H1 (cell line): ENCODE data around the gene FAM161A. TPM values are rescaled to one million over a fixed set of nuclear protein-coding genes. Genes with fewer than 3 reads are reported as not detected.

Experiments
- CTCF ChIA-PET: fragments of 300-600 bp; sonication (Branson Sonifier 250); formaldehyde crosslinking; loops from one replicate; lab custom pipeline; 2021; ENCODE audit not compliant: partially characterized antibody; lab: Charles Lee
- POLR2A ChIA-PET: fragments of 300-600 bp; sonication (Branson Sonifier 250); formaldehyde crosslinking; loops from one replicate; lab custom pipeline; 2021; ENCODE audit warnings: inconsistent platforms; ENCODE audit not compliant: partially characterized antibody; lab: Charles Lee
- DNase-seq, 2 experiments: peaks; one replicate each; pipeline versions ENCODE4 v3.0.0 to v3.0.0-alpha.2; 2010 to 2022; ENCODE audit warnings: low spot score in 2 of 2, low read depth in 1 of 2, mixed read lengths in 1 of 2
- FAIRE-seq: peaks from 2 replicates; lab custom pipeline; 2011; peaks lifted over from hg19 to GRCh38; lab: Jason Lieb, UNC
- H2AFZ ChIP-seq: 2 replicates; pipeline ENCODE4 v1.8.1; 2012; ENCODE audit warnings: low read length, inconsistent platforms
- H2AK5ac ChIP-seq: 2 replicates; pipeline ENCODE4 v1.6.1; 2013; ENCODE audit warnings: low read depth, low read length
- H2BK120ac ChIP-seq: replicated peaks from 2 replicates; pipeline ENCODE3; 2013; ENCODE audit warnings: low read depth, low read length, inconsistent platforms
- H2BK12ac ChIP-seq: 2 replicates; pipeline ENCODE4 v1.6.1; 2013; ENCODE audit warnings: low read depth, low read length
- H2BK15ac ChIP-seq: 2 replicates; pipeline ENCODE4 v1.6.1; 2013; ENCODE audit warnings: low read length
- H2BK20ac ChIP-seq: 2 replicates; pipeline ENCODE4 v1.6.1; 2013; ENCODE audit warnings: low read length
- H2BK5ac ChIP-seq: 2 replicates; pipeline ENCODE4 v1.6.1; 2013; ENCODE audit warnings: low read depth, low read length
- H3K14ac ChIP-seq: 2 replicates; pipeline ENCODE4 v1.6.1; 2013; ENCODE audit warnings: inconsistent platforms; ENCODE audit not compliant: insufficient read length
- H3K18ac ChIP-seq: 2 replicates; pipeline ENCODE4 v1.6.1; 2013; ENCODE audit warnings: low read length; ENCODE audit errors: extremely low read depth
- H3K23ac ChIP-seq: 2 replicates; pipeline ENCODE4 v1.6.1; 2013; ENCODE audit warnings: inconsistent platforms; ENCODE audit not compliant: insufficient read length
- H3K23me2 ChIP-seq: 2 replicates; pipeline ENCODE4 v1.6.1; 2013; ENCODE audit warnings: low read depth, low read length
- H3K27ac ChIP-seq: 2 replicates; pipeline ENCODE4 v1.6.1; 2011; ENCODE audit warnings: low read depth, low read length, inconsistent platforms
- H3K27me3 ChIP-seq, 4 experiments: replicated peaks in 1 of 4; 1 replicate in 1 of 4; 2 replicates in 3 of 4; pipeline versions ENCODE4 v1.6.1 to v1.8.1; 2011 to 2013; ENCODE audit warnings: low read length in 3 of 4, mild to moderate bottlenecking in 3 of 4, inconsistent platforms in 2 of 4, mixed read lengths in 2 of 4, moderate library complexity in 1 of 4; ENCODE audit not compliant: control insufficient read depth in 3 of 4, insufficient read depth in 3 of 4; ENCODE audit errors: extremely low read depth in 1 of 4
- H3K36me3 ChIP-seq, 4 experiments: 2 replicates each; pipeline versions ENCODE4 v1.6.1 to v1.8.1; 2011 to 2013; ENCODE audit warnings: mild to moderate bottlenecking in 4 of 4, low read length in 3 of 4, moderate library complexity in 2 of 4, control low read depth in 1 of 4, inconsistent platforms in 1 of 4; ENCODE audit not compliant: insufficient read depth in 4 of 4, control insufficient read depth in 2 of 4
- H3K4ac ChIP-seq: replicated peaks from 2 replicates; pipeline ENCODE3; 2013; ENCODE audit warnings: low read length, low read depth, mixed read lengths, inconsistent platforms; ENCODE audit not compliant: insufficient read length
- H3K4me1 ChIP-seq, 4 experiments: replicated peaks in 1 of 4; 1 replicate in 1 of 4; 2 replicates in 3 of 4; pipeline versions ENCODE4 v1.6.1 to v1.8.1; 2011 to 2013; ENCODE audit warnings: low read length in 3 of 4, inconsistent platforms in 2 of 4, mixed read lengths in 1 of 4; ENCODE audit not compliant: insufficient read depth in 4 of 4, control insufficient read depth in 3 of 4
- H3K4me2 ChIP-seq, 2 experiments: 2 replicates each; pipeline versions ENCODE4 v1.6.1 to v1.8.1; 2011 to 2013; ENCODE audit warnings: low read depth in 2 of 2, low read length in 2 of 2, control low read depth in 1 of 2, inconsistent platforms in 1 of 2, mild to moderate bottlenecking in 1 of 2; ENCODE audit not compliant: insufficient read depth in 1 of 2
- H3K4me3 ChIP-seq, 4 experiments: fragments of 200-600, 300-600 bp in 1 of 4; sonication (generic), shearing (Covaris generic), sonication (Bioruptor Twin) in 1 of 4; 2 replicates each; pipeline versions ENCODE4 v1.5.1 to v1.8.1; 2011 to 2016; ENCODE audit warnings: low read length in 4 of 4, low read depth in 3 of 4, control low read depth in 2 of 4, inconsistent platforms in 2 of 4, mild to moderate bottlenecking in 2 of 4, mixed read lengths in 1 of 4, moderate library complexity in 1 of 4; ENCODE audit not compliant: insufficient read depth in 2 of 4; ENCODE audit errors: extremely low read depth in 1 of 4
- H3K56ac ChIP-seq: replicated peaks from 2 replicates; pipeline ENCODE3; 2013; ENCODE audit warnings: low read depth, mild to moderate bottlenecking, mixed read lengths, low read length, inconsistent platforms; ENCODE audit not compliant: insufficient read length
- H3K79me1 ChIP-seq: 2 replicates; pipeline ENCODE4 v1.6.1; 2013; ENCODE audit warnings: low read depth, low read length, control low read depth
- H3K79me2 ChIP-seq, 2 experiments: 2 replicates each; pipeline versions ENCODE4 v1.6.1 to v1.8.1; 2012 to 2013; ENCODE audit warnings: low read length in 2 of 2, mild to moderate bottlenecking in 2 of 2, inconsistent platforms in 1 of 2; ENCODE audit not compliant: insufficient read depth in 2 of 2, control insufficient read depth in 1 of 2
- H3K9ac ChIP-seq, 4 experiments: replicated peaks in 1 of 4; 1 replicate in 1 of 4; 2 replicates in 3 of 4; pipeline versions ENCODE4 v1.6.1 to v1.8.1; 2011 to 2013; ENCODE audit warnings: low read depth in 3 of 4, low read length in 3 of 4, control low read depth in 2 of 4, mild to moderate bottlenecking in 2 of 4, moderate library complexity in 2 of 4, inconsistent platforms in 1 of 4; ENCODE audit errors: extremely low read depth in 1 of 4
- H3K9me3 ChIP-seq, 2 experiments: 2 replicates each; pipeline versions ENCODE4 v1.6.1 to v1.8.1; 2012 to 2013; ENCODE audit warnings: mild to moderate bottlenecking in 2 of 2, moderate library complexity in 2 of 2, control low read depth in 1 of 2, inconsistent platforms in 1 of 2, low read depth in 1 of 2, low read length in 1 of 2, mixed read lengths in 1 of 2; ENCODE audit not compliant: insufficient read depth in 2 of 2
- H4K20me1 ChIP-seq, 2 experiments: replicated peaks in 1 of 2; 2 replicates each; pipeline versions ENCODE3 to v1.8.1; 2011 to 2013; ENCODE audit warnings: inconsistent platforms in 2 of 2, low read length in 2 of 2, mild to moderate bottlenecking in 1 of 2; ENCODE audit not compliant: insufficient read depth in 2 of 2, control insufficient read depth in 1 of 2
- H4K5ac ChIP-seq: 2 replicates; pipeline ENCODE4 v1.6.1; 2013; ENCODE audit warnings: low read length, low read depth, mixed read lengths, inconsistent platforms; ENCODE audit not compliant: insufficient read length
- H4K8ac ChIP-seq: 2 replicates; pipeline ENCODE4 v1.8.0; 2013; ENCODE audit warnings: mild to moderate bottlenecking, moderate library complexity, low read length, inconsistent platforms; ENCODE audit not compliant: insufficient read depth; ENCODE audit errors: extremely low read depth
- H4K91ac ChIP-seq: replicated peaks from 2 replicates; pipeline ENCODE3; 2013; ENCODE audit warnings: low read length, mixed read lengths, inconsistent platforms; ENCODE audit not compliant: insufficient read length
- ATF2 ChIP-seq: IDR thresholded peaks from 2 replicates; pipeline ENCODE4 v1.6.1; 2012; ENCODE audit warnings: low read length, inconsistent platforms
- CTCF ChIP-seq, 3 experiments: IDR thresholded peaks; 1 replicate in 2 of 3; 2 replicates in 1 of 3; pipeline versions ENCODE4 v1.5.1 to v1.6.1; 2011; ENCODE audit warnings: low read length in 3 of 3, mild to moderate bottlenecking in 3 of 3, inconsistent platforms in 2 of 3, low read depth in 1 of 3, moderate library complexity in 1 of 3; ENCODE audit not compliant: insufficient read depth in 1 of 3; ENCODE audit errors: control extremely low read depth in 1 of 3
- GTF2F1 ChIP-seq: IDR thresholded peaks from 2 replicates; pipeline ENCODE4 v1.6.1; 2012; ENCODE audit warnings: low read depth, low read length, improper control_type of control experiment, borderline replicate concordance
- KDM1A ChIP-seq: fragments of 200-600, 300-600 bp; sonication (generic); IDR thresholded peaks from 2 replicates; pipeline ENCODE4 v1.7.1; 2016; ENCODE audit warnings: mild to moderate bottlenecking, low read length, borderline replicate concordance
- RAD21 ChIP-seq, 2 experiments: IDR thresholded peaks in 1 of 2; conservative IDR thresholded peaks in 1 of 2; 2 replicates each; pipeline ENCODE4 v1.6.1; 2011; ENCODE audit warnings: low read depth in 2 of 2, low read length in 2 of 2, improper control_type of control experiment in 1 of 2, inconsistent platforms in 1 of 2, mild to moderate bottlenecking in 1 of 2, moderate library complexity in 1 of 2
- SUZ12 ChIP-seq: fragments of 200-600 bp; sonication (generic); IDR thresholded peaks from 2 replicates; pipeline ENCODE4 v1.6.1; 2012; ENCODE audit warnings: mild to moderate bottlenecking, inconsistent platforms, low read length, moderate library complexity, mixed read lengths
- TAF1 ChIP-seq: IDR thresholded peaks from 2 replicates; pipeline ENCODE4 v1.6.1; 2011; ENCODE audit warnings: mild to moderate bottlenecking, low read depth, low read length
- TBP ChIP-seq: IDR thresholded peaks from 2 replicates; pipeline ENCODE4 v1.6.1; 2011; ENCODE audit warnings: low read depth, low read length, improper control_type of control experiment
- WGBS, 2 experiments: shearing (Covaris generic) in 1 of 2; methylation state at CpG; one replicate each; pipeline versions ENCODE4 v1.1.6 to v1.1.7; 2013 to 2015; ENCODE audit warnings: low lambda C conversion rate in 2 of 2, mixed read lengths in 2 of 2, inconsistent platforms in 1 of 2, low coverage in 1 of 2, missing lambda C conversion rate in 1 of 2; ENCODE audit not compliant: insufficient replicate concordance in 2 of 2, insufficient coverage in 1 of 2, insufficient read length in 1 of 2; ENCODE audit errors: extremely low coverage in 1 of 2, missing lambda C conversion rate in 1 of 2; 5-methylcytosine and 5-hydroxymethylcytosine counted together
- polyA plus RNA-seq, 7 experiments: library from polyadenylated mRNA; depleted of rRNA in 3 of 7; stranded (reverse) in 5 of 7; unstranded in 2 of 7; fragments of >200 nt in 5 of 7; fragments of 200-250 nt in 2 of 7; gene quantifications; 1 replicate in 5 of 7; 2 replicates in 1 of 7; 4 replicates in 1 of 7; pipeline versions ENCODE4 v1.2.1 to v1.2.3, GENCODE V29; 2011 to 2013; ENCODE audit warnings: missing spikeins in 2 of 7, mixed read lengths in 2 of 7
- total RNA-seq: library from RNA; stranded (reverse); fragmentation: NEBNext Ultra II Directional; extraction: Animal tissue kit (Norgen Biotek cat#: 25700); gene quantifications from 2 replicates; pipeline ENCODE4 v1.2.1, GENCODE V29; 2021

Gene FAM161A
- total and polyA plus RNA-seq, 2 of the 8 experiments (the other 6 are each of a cell fraction or from before 2014, with no cell fraction given), result 1.6 to 9.7 TPM

- Histone ChIP-seq H2BK5ac (no peak overlapping the region), H3K23ac (no peak overlapping the region), H4K91ac (no peak overlapping the region), H3K18ac (no peak overlapping the region), H2AFZ (no peak overlapping the region), H3K9me3 (no peaks in the 10 kb centered on the region), H3K27me3 (no peaks in the 10 kb centered on the region), H3K27ac (no peak overlapping the region), H3K79me1 (no peaks in the 10 kb centered on the region), H4K20me1 (no peaks in the 10 kb centered on the region), H3K36me3 (no peaks in the 10 kb centered on the region), H3K4me3 (no peak overlapping the region), H3K9ac (no peak overlapping the region), H2BK12ac (no peak overlapping the region), H3K23me2 (no peaks in the 10 kb centered on the region), H2BK15ac (no peak overlapping the region), H4K5ac (no peak overlapping the region), H2AK5ac (no peak overlapping the region), H3K79me2 (no peaks in the 10 kb centered on the region), H3K4me1 (no peaks in the 10 kb centered on the region), H3K14ac (no peak overlapping the region), H2BK120ac (no peak overlapping the region), H3K4ac (no peak overlapping the region), H3K4me2 (no peak overlapping the region), H3K56ac (no peak overlapping the region), H2BK20ac (no peak overlapping the region), H4K8ac (no peak overlapping the region)
- ChIA-PET CTCF (interaction anchor here (0.6 to 3.2 kb wide), 7 partner anchors 9 to 512 kb away, joined by 3 to 17 read pairs (median 4); no protein-coding TSS in a partner anchor), POLR2A (interaction anchor here (1.0 to 2.5 kb wide), 2 partner anchors 10 to 12 kb away, joined by 3 to 11 read pairs; no protein-coding TSS in a partner anchor)
- FAIRE-seq (no peak), DNase-seq (no peak)
- WGBS, 2 experiments, result 76% methylated on average over 2 of the region's 2 CpGs; no CpG with 5 or more reads in 1 of the 2 experiments
- TF ChIP-seq TAF1 (no peak), RAD21 (IDR thresholded peaks at IDR 0.05 in 1 of 2, conservative IDR thresholded peaks at IDR 0.05 in 1 of 2; ENCODE audit: low read depth in 2 of 2, low read length in 2 of 2) (peak; percentile 43 to 52; a peak in 3 of 4 replicates), KDM1A (no peak), CTCF (IDR thresholded peaks at IDR 0.05; ENCODE audit: control extremely low read depth in 1 of 3, insufficient read depth in 1 of 3, low read depth in 1 of 3, low read length in 3 of 3) (peak in 1 of 3 experiments; percentile 52; a peak in 2 of 4 replicates), ATF2 (no peak), TBP (no peak), GTF2F1 (no peak), SUZ12 (no peak)
Measured at GRCh38 chr2:61898810-61899209, 45.0 kb upstream of the FAM161A start.
